Measurements from ENCODE around the gene MSH5.

The MSH5 gene

DNA sequence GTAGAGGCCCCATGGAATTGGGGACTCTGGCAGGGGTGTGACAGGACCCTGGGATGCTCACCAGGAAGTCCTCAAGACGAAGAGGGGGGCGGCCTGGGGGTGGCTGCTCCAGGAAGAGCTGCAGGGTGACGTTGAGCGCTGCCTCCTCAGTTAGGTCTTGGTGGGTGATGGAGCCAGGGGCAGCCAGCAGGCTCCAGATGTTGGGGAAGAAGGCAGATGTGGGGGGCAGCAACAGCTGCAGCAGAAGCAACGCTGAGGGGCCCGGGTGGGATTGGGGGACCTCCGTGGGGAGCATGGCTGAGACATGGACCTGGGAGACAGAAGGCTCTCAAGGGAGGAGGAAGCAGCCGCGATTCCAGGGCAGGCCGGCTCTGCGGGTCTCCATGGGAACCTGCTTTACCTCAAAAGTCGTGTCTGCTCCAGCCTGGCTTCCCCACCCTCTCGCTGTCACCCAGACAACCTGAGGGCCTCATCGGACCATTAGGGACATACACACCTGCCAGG is 36.7 kb downstream of the MSH5 start:
- DNase-seq (ENCODE audit: insufficient read length): no peak
- FAIRE-seq: peak; percentile 36

DNA sequence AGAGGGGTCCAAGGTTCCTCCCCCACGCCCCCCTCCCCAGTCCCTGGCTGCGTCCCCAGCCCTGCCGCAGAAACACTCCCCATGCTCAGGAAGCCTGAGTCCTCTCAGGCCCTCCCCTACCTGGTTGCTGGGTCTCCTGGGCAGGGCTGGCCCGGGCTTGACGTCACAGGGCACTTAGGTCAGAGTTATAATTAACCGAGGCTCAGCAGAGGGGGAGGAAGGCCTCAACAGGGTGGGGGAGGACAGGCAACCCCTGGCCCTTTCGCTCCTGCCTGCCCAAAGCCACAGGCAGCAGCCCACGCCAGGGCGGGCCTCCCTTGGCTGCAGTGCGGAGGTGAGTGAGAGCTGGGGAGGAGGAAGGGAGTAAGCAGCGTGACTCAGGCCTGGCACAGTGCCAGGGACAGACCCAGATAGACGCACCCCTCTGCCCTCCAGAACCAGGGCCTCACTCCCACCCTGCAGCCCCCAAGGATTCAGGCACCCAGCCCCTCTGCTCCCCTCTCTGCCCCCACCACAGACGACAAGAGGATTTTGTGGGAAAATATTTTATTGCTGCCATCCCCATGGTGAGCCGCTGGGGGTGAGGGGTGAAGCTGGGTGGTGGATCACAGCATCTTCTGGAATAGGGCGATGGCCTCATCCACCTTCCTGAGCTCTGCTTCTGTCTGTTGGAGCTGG is 37.3 kb downstream of the MSH5 start, which contains the start of gene VWA7:
TSS of gene VWA7 (minus strand) at position 340 of the 678 bp plus-strand sequence. CDS start 549 bp downstream, outside the sequence.
- FAIRE-seq (peak; percentile 94), DNase-seq (ENCODE audit: insufficient read length) (peak; percentile 85)
- TF ChIP-seq POLR2A (IDR thresholded peaks at IDR 0.05; ENCODE audit: low read depth, low read length) (0 out of 2 replicates have a peak, but pooled peaks have one; percentile 23), POLR2AphosphoS5 (IDR thresholded peaks at IDR 0.05; ENCODE audit: low read depth, low read length) (peak; percentile 66), TAF1 (IDR thresholded peaks at IDR 0.05; ENCODE audit: borderline replicate concordance, low read depth, low read length) (no peak)

More for the DNA sequence above, 36.7 kb downstream of the MSH5 start:
- TF ChIP-seq TAF1 (IDR thresholded peaks at IDR 0.05; ENCODE audit: borderline replicate concordance, low read depth, low read length): no peak
- peak; percentile 19; the same call in 1 of the 2 replicates for TF ChIP-seq POLR2A (IDR thresholded peaks at IDR 0.05; ENCODE audit: low read depth, low read length)
- TF ChIP-seq POLR2AphosphoS5 (IDR thresholded peaks at IDR 0.05; ENCODE audit: low read depth, low read length): no peak

DNA sequence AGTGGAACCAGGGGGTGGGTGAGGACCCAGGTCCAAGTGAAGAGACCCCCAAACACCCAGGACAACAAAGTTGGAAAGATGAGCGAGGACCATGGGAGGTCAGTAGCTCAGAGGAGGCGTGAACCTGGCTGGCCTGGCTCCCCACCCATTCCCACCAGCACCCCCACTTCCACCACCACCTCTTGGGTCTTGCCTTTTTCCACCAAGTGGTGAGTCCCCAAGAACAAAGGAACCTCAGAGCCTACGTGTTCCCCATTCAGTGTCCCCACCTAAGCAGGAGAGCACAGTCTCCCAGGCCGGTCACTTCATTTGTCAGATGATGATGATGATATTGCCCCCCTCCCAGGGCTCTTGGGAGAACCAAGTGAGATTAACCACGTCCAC is 37.9 kb downstream of the MSH5 start:
- no peak for FAIRE-seq
- no peak for TF ChIP-seq POLR2A (IDR thresholded peaks at IDR 0.05; ENCODE audit: low read depth, low read length)
- TF ChIP-seq TAF1 (IDR thresholded peaks at IDR 0.05; ENCODE audit: borderline replicate concordance, low read depth, low read length): no peak
- no peak for TF ChIP-seq POLR2AphosphoS5 (IDR thresholded peaks at IDR 0.05; ENCODE audit: low read depth, low read length)
- DNase-seq (ENCODE audit: insufficient read length): no peak

DNA sequence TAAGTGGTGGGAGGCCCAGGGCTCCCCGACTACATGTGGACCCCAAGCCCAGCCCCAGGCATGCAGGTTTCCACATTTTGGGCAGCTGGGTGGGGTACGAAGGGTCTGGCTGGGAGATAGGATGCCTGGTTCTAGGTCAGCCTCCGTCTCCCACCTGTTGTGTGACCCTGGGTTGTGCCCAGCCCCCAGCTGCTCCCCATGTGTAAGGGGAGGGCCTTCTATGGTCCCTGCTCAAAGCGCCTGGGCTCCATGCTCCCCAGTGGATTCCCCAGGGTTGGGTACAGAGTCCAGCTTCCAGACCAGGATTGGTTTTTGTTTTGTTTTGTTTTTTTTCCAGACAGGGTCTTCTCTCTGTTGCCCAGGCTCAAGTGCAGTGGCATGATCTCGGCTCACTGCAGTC is 38.4 kb downstream of the MSH5 start:
- DNase-seq (ENCODE audit: insufficient read length) (no peak), FAIRE-seq (no peak)
- TF ChIP-seq POLR2A (IDR thresholded peaks at IDR 0.05; ENCODE audit: low read depth, low read length) (no peak), TAF1 (IDR thresholded peaks at IDR 0.05; ENCODE audit: borderline replicate concordance, low read depth, low read length) (no peak), POLR2AphosphoS5 (IDR thresholded peaks at IDR 0.05; ENCODE audit: low read depth, low read length) (no peak)

DNA sequence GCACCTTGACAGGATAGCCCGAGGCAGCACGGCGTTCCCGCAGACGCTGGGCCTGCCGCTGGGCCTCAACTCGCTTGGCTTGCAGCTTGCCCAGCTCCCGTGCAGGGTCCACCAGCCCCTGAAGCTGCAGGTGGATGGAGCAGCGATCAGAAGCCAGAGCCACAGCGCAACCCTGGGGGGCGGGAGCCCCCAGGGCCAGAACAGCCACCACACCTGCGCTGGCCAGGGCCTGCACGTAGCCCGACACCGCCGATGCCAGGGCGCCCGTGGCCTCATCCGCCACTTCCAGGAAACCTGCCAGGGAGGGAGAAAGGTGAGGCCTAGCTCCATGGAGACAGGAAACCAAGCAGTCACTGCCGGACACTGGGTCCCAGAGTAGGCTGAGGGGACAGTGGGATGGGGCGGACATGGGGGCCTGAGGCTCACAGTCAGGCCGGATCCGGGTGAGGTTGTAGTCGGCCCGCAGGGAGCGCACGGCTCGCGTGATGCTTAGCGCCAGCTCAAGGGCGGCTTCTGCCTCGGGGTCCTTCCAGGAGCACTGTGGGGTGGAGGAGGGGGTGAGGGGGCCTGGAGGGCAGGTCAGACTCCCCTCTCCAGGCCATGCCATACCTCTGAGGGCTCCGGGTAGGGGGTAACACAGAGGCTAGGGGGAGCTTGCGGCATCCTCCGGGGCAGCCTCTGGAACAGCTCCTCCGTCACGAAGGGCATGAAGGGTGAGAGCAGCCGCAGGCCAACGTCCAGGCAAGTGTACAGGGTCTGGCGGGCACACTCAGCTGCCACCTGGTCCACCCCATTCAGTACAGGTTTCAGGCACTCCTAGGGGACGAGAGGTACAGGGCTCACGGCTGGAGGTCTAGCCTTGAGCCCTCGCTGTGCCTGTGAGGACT is 39.4 kb downstream of the MSH5 start:
- TF ChIP-seq POLR2AphosphoS5 (IDR thresholded peaks at IDR 0.05; ENCODE audit: low read depth, low read length) (0 out of 2 replicates have a peak, but pooled peaks have one; percentile 17), POLR2A (IDR thresholded peaks at IDR 0.05; ENCODE audit: low read depth, low read length) (no peak), TAF1 (IDR thresholded peaks at IDR 0.05; ENCODE audit: borderline replicate concordance, low read depth, low read length) (no peak)
- FAIRE-seq (no peak), DNase-seq (ENCODE audit: insufficient read length) (no peak)

DNA sequence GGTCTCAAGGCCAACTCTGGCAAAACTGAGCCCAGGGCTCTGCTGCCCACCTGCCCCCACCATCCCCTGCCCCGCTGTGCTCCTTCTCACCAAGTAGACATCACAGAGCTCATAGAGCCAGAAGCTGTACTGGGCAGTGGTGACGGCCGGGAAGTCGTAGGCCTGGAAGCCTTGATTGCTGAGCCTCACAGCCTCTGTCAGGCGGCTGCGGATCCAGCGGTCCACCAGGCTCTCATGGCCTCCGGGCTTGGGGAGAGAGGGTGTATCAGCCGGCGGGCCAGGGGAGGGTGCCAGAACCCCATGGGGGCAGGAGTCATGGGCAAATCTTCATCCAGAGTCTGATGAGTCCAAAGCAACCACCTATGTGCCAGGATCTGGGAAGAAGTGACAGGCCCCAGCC is 40.1 kb downstream of the MSH5 start:
- FAIRE-seq: no peak
- TF ChIP-seq TAF1 (IDR thresholded peaks at IDR 0.05; ENCODE audit: borderline replicate concordance, low read depth, low read length): no peak
- TF ChIP-seq POLR2AphosphoS5 (IDR thresholded peaks at IDR 0.05; ENCODE audit: low read depth, low read length): no peak
- TF ChIP-seq POLR2A (IDR thresholded peaks at IDR 0.05; ENCODE audit: low read depth, low read length): no peak
- DNase-seq (ENCODE audit: insufficient read length): no peak

DNA sequence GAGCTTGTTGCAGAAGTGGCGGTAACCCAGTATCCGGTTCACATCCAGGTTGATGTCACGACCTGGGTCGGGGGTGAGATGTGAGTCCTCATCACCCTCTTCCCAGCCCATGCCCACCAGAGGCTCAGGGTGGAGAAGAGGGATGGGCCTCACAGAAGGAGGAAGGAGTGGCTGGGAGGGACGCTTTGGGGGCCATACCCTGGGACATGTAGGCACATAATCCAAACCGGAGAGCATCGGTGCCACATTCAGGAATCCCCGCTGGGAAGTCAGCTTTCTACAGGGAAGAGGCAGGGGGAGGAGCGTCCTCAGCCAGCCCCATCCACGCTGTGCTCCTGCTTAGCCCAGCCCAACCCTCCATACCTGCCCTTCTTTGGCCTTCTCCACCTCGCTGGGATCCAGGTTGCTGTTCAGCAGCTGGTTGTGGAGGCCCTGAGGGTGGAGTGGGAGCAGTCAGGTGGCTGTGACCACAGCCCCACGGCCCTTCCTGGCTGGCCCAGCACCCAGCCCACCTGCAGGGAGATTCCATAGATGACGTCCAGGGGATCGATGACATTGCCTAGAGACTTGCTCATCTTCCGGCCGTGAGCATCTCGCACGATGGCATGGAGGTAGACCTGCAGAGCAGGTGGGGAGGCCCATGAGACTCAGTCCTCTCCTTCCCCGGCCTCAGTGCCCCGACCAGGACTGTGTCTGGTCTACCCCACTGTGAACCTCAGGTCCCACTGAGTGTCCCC is 40.9 kb downstream of the MSH5 start:
- no peak for TF ChIP-seq POLR2AphosphoS5 (IDR thresholded peaks at IDR 0.05; ENCODE audit: low read depth, low read length)
- DNase-seq (ENCODE audit: insufficient read length) (no peak), FAIRE-seq (no peak)

DNA sequence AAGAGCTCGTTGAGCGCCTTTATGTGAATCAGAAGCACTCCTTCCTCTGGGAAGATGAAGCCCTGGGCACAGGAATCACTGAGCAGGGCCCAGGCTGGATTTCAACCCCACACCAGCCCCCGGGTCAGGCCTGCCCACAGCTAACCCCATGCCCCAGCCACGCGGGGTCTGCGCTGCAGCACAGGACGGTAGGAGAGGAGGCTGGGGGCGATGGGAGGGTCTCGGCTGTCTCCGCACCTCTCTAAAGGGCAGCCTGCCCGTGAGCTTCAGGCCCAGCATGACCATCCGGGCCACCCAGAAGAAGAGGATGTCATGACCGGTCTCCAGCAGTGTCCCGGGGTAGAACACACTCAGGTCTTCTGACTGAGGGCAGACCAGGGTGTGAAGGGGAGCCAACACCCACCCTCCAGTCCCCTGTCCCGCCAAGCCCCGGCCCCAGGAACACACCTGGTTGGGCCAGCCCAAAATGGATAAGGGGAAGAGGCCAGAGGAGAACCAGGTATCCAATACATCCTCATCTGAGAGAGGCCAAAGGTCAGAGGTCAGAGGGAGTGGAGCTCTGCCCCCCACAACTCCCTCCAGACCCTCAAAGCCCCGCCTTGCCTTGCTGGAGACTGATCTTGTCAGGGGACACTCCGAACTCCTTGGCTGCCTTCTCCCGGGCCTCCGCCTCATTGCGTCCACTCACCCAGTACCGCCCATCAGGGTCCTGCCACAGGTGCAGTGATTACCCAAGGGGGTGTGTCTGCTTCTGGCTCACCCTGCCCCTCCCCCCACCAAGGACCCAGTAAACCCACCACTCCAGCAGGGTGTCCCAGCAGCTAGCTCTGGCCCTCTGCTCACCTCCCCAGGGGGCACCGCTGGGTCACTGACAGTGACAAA is 41.7 kb downstream of the MSH5 start:
- TF ChIP-seq POLR2AphosphoS5 (IDR thresholded peaks at IDR 0.05; ENCODE audit: low read depth, low read length) (no peak), TAF1 (IDR thresholded peaks at IDR 0.05; ENCODE audit: borderline replicate concordance, low read depth, low read length) (no peak)
- peak; percentile 11 for DNase-seq (ENCODE audit: insufficient read length)
- no peak for FAIRE-seq

DNA sequence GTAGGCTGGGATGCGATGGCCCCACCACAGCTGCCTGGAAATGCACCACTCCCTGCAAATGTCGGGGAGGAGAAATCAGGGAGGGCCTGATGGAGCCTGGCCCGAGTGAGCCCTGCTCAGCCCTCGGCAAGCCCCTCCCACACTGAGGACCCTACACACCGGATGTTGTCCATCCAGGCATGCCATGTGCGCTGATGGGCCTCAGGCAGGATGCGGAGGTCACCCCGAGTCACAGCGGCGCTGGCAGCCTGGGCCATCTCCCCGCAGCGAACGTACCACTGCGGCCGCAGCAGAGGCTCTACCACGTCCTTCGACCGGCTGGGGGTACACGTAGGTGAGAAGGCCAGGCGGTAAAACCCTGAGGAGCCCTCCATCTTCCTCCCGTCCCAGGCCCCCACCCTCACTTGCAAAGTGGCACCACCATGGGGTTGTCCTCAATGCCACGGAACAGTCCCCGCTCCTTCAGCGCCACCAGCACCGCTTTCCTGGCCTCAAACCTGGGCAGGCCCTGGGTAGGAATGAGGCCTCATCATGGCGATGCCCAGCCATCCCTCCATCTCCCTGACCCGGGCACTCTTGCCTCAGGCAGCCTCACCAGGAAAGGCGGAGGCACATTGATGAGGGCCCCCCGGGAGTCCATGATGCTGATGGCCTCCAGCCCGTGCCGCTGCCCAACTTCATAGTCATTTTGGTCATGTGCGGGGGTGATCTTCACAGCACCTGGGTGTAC is 42.5 kb downstream of the MSH5 start:
- peak; percentile 10 for DNase-seq (ENCODE audit: insufficient read length)
- FAIRE-seq: no peak
- TF ChIP-seq TAF1 (IDR thresholded peaks at IDR 0.05; ENCODE audit: borderline replicate concordance, low read depth, low read length): no peak
- TF ChIP-seq POLR2A (IDR thresholded peaks at IDR 0.05; ENCODE audit: low read depth, low read length): no peak
- no peak for TF ChIP-seq POLR2AphosphoS5 (IDR thresholded peaks at IDR 0.05; ENCODE audit: low read depth, low read length)
